Omental fat pad (tissue), 4 donors: ENCODE data around the gene GDPD5. TPM values are rescaled to one million over a fixed set of nuclear protein-coding genes. Genes with fewer than 3 reads are reported as not detected.

Experiments
- ATAC-seq: fragments of 150-250 bp; one replicate; pipeline ENCODE4 v1.9.1; 2016; ENCODE audit warnings: mild to moderate bottlenecking, moderate library complexity; ENCODE audit not compliant: low FRiP score
- DNase-seq: peaks from one replicate; pipeline ENCODE4 v3.0.0-alpha.2; 2019; ENCODE audit warnings: low spot score
- CTCF ChIP-seq, 3 donors: fragments of 450-650 bp; IDR thresholded peaks; one replicate each; pipeline ENCODE4 v1.5.1; 2016 to 2017; ENCODE audit warnings: antibody characterized with exemption in 3 of 3, mild to moderate bottlenecking in 3 of 3, moderate library complexity in 2 of 3
- total RNA-seq, 4 donors: library from RNA; depleted of rRNA; stranded (reverse); fragments of >200 nt; gene quantifications; one replicate each; pipeline ENCODE4 v1.1.0, GENCODE V29; 2016

Gene GDPD5
- total RNA-seq, 4 donors from 2014 or later, result 23.6 to 34.7 (median 31.7) TPM

- no peak for TF ChIP-seq CTCF (IDR thresholded peaks at IDR 0.05)
- DNase-seq (no peak), ATAC-seq (no peak)
These were observed 82.7 kb downstream of the GDPD5 start for GRCh38 chr11:75443043-75443442.

GRCh38 chr11:75442161-75442885, 83.4 kb downstream of the GDPD5 start:
- no peak for TF ChIP-seq CTCF (IDR thresholded peaks at IDR 0.05)
- ATAC-seq, result no peak
- DNase-seq, result no peak

GRCh38 chr11:75441804-75442132, 84.0 kb downstream of the GDPD5 start:
- ATAC-seq, result no peak

GRCh38 chr11:75440960-75441803, 84.6 kb downstream of the GDPD5 start:
- DNase-seq (no peak), ATAC-seq (no peak)
- no peak for TF ChIP-seq CTCF (IDR thresholded peaks at IDR 0.05)

More at GRCh38 chr11:75441804-75442132, 84.0 kb downstream of the GDPD5 start:
- DNase-seq, result no peak
- TF ChIP-seq CTCF (IDR thresholded peaks at IDR 0.05), result no peak

- ATAC-seq, result no peak
- no peak for TF ChIP-seq CTCF (IDR thresholded peaks at IDR 0.05)
- no peak for DNase-seq
These were observed 86.1 kb downstream of the GDPD5 start for GRCh38 chr11:75439495-75440120.

GRCh38 chr11:75439026-75439425, 86.7 kb downstream of the GDPD5 start:
- DNase-seq (no peak), ATAC-seq (no peak)
- TF ChIP-seq CTCF (IDR thresholded peaks at IDR 0.05), result no peak
